Activated T-cell treated with anti-CD3 and anti-CD28 coated beads for 48 hours (primary cell): ENCODE data around the gene DUOX2.
A peak's percentile ranks its signal among the peaks of the same experiment; 100 is the strongest.
"Not testable (repeated sequence)": the region's sequence is repeated elsewhere in the genome, so short reads cannot be mapped to it uniquely, and the experiment has no call there.

Source experiments
- DNase-seq: peaks from one replicate; pipeline ENCODE4 v3.0.0-alpha.2; 2020; ENCODE audit warnings: low read depth

Gene DUOX2

GRCh38 chr15:45118996-45119395 is 5.0 kb upstream of the DUOX2 start:
- no peak for DNase-seq

- peak; percentile 82 for DNase-seq
These were observed 4.2 kb upstream of the DUOX2 start for GRCh38 chr15:45118131-45118588.

DNA sequence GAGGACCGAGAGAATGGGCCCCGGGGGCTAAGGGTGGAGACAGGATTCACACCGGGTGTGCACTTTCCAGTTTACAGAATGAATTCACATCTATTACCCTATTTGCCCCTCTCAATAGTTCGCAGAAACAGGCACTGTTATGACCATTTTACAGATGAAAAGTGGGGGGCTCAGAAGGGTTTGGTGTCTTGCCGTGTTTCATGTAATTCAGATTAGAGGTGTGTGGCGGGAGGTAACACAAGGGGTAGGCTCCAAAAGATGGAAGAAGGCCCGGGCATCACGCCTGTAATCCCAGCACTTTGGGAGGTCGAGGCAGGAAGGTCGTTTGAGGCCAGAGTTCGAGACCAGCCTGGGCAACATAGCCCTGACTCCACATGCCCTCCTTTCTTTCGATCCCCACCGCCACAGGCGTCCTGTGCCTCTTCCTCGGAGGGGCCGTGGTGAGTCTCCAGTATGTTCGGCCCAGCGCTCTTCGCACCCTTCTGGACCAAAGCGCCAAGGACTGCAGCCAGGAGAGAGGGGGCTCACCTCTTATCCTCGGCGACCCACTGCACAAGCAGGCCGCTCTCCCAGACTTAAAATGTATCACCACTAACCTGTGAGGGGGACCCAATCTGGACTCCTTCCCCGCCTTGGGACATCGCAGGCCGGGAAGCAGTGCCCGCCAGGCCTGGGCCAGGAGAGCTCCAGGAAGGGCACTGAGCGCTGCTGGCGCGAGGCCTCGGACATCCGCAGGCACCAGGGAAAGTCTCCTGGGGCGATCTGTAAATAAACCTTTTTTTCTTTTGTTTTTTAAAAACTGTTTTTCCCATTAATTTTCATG is 3.5 kb upstream of the DUOX2 start:
- no peak for DNase-seq

- DNase-seq, result no peak
These were observed 2.7 kb upstream of the DUOX2 start for GRCh38 chr15:45116482-45117307.

DNA sequence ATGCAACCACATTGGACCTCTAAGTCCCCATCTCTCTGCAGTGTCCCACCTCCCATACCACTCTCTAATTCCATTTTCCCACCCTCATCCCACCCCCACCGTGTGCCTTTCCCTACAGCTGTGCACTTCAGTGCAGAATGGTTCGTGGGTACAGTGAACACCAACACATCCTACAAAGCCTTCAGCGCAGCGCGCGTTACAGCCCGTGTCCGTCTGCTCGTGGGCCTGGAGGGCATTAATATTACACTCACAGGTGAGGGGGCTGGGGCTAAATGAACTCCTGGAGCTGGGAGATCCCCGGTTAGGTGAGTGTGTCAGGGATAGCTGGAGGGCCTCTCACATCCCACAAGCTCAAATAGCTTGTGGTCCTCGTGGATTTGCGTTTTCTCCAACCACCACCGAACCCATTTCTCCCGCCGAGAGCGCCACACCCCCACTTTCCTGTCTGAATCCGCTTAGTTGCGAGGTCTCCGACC is 2.1 kb upstream of the DUOX2 start:
- DNase-seq, result no peak

- no peak for DNase-seq
These were observed 1.4 kb upstream of the DUOX2 start for GRCh38 chr15:45115312-45115820.

GRCh38 chr15:45114751-45115085 is 746 bp upstream of the DUOX2 start:
- no peak for DNase-seq

- no peak for DNase-seq
These were observed 487 bp downstream of the DUOX2 start for GRCh38 chr15:45113380-45113990.

- no peak for DNase-seq
These were observed 1.2 kb downstream of the DUOX2 start for GRCh38 chr15:45112591-45113379.

- no peak for DNase-seq
These were observed 1.8 kb downstream of the DUOX2 start for GRCh38 chr15:45112143-45112590.

- DNase-seq, result no peak
These were observed 2.4 kb downstream of the DUOX2 start for GRCh38 chr15:45111390-45112142.

DNA sequence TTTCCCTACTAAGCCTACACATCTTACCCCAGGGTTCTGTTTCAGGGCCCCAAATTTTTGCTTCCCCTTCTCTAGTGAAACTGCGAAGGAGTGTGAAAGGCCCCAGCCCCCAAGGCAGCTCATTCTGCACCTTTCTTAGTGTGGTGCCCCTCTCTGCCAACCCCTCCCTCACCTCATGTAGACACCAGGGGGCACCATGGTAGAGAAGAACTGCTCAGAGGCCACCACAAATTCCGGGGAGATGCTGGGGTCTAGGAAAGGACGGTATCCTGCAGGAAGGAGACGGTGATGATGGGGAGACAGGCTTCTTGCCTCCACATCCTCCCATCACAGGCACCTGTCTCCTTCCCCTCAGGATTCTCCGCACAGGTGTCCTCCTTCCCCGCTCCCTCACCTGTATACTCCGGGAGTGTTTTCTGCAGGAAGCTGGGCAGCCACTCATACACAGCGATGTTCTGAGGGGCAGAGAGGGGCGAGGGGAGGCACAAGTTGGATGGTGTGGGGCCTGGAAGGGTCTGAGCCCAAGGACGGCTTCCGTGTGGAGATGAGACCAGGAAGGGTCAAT is 3.6 kb downstream of the DUOX2 start:
- no peak for DNase-seq

- DNase-seq, result no peak
These were observed 5.9 kb downstream of the DUOX2 start for GRCh38 chr15:45107941-45108630.

GRCh38 chr15:45106002-45106790 is 7.8 kb downstream of the DUOX2 start:
- no peak for DNase-seq

GRCh38 chr15:45105586-45105985 is 8.4 kb downstream of the DUOX2 start:
- DNase-seq, result no peak

- not testable (repeated sequence) for DNase-seq
These were observed 9.8 kb downstream of the DUOX2 start for GRCh38 chr15:45104170-45104569.

- DNase-seq, result no peak
These were observed 11.7 kb downstream of the DUOX2 start for GRCh38 chr15:45102226-45102625.

DNA sequence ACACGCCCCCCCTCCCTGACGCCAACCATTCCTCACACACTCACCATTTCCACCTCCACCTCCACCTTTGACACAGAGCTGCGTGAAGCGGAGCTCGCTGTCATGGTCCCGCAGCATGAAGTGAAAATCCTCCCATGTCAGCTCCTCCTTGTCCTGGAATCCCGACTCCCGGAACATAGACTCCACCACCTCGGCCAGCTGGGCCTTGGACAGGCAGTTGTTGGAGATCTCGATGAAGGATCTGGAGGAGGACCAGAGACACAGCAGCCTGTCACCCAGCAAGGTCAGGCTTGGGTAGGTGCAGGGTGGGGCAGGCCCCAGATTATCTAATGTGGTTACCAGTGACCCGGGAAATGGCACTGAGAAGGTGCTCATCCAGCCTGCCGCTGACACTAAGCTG is 12.2 kb downstream of the DUOX2 start:
- no peak for DNase-seq
